ENCODE results near the gene REXO1. TPM values are rescaled to one million over a fixed set of nuclear protein-coding genes. Genes with fewer than 3 reads are reported as not detected.

The REXO1 gene
- total RNA-seq, 1 experiment from 2014 or later: 12.5 TPM

- DNase-seq (ENCODE audit: low read depth): no peak
These were observed 18.3 kb downstream of the REXO1 start for GRCh38 chr19:1829958-1830357.

- DNase-seq (ENCODE audit: low read depth): no peak
These were observed 19.7 kb downstream of the REXO1 start for GRCh38 chr19:1828279-1829238.

- no peak for DNase-seq (ENCODE audit: low read depth)
These were observed 20.6 kb downstream of the REXO1 start for GRCh38 chr19:1827566-1828278.

- no peak for DNase-seq (ENCODE audit: low read depth)
These were observed 21.4 kb downstream of the REXO1 start for GRCh38 chr19:1826557-1827521.

GRCh38 chr19:1825909-1826556 is 22.2 kb downstream of the REXO1 start:
- peak; percentile 46 for DNase-seq (ENCODE audit: low read depth)

GRCh38 chr19:1824252-1824622 is 24.0 kb downstream of the REXO1 start:
- no peak for DNase-seq (ENCODE audit: low read depth)

- DNase-seq (ENCODE audit: low read depth): no peak
These were observed 24.6 kb downstream of the REXO1 start for GRCh38 chr19:1823539-1824251.

GRCh38 chr19:1823020-1823419 is 25.3 kb downstream of the REXO1 start:
- DNase-seq (ENCODE audit: low read depth): no peak

- DNase-seq (ENCODE audit: low read depth): no peak
These were observed 26.1 kb downstream of the REXO1 start for GRCh38 chr19:1822210-1822609.

- no peak for DNase-seq (ENCODE audit: low read depth)
These were observed 28.7 kb downstream of the REXO1 start for GRCh38 chr19:1819341-1820255.

- no peak for DNase-seq (ENCODE audit: low read depth)
These were observed 29.6 kb downstream of the REXO1 start for GRCh38 chr19:1818549-1819195.

- no peak for DNase-seq (ENCODE audit: low read depth)
These were observed 30.6 kb downstream of the REXO1 start for GRCh38 chr19:1817553-1818179.

- DNase-seq (ENCODE audit: low read depth): no peak
These were observed 31.6 kb downstream of the REXO1 start for GRCh38 chr19:1816530-1817298.

- DNase-seq (ENCODE audit: low read depth): no peak
These were observed 32.4 kb downstream of the REXO1 start for GRCh38 chr19:1815605-1816529.

- no peak for DNase-seq (ENCODE audit: low read depth)
These were observed 33.3 kb downstream of the REXO1 start for GRCh38 chr19:1814833-1815604.

Data from HT1080 (cell line).